Parathyroid adenoma (tissue), 2 donors: Measurements from ENCODE around the gene RGS17.
"Not testable (repeated sequence)": the region's sequence is repeated elsewhere in the genome, so short reads cannot be mapped to it uniquely, and the experiment has no call there.

Source experiments
- H2AFZ ChIP-seq: fragments of 300-600 bp; sonication (generic); one replicate; pipeline ENCODE4 v1.7.0; 2017; ENCODE audit warnings: antibody characterized with exemption, mild to moderate bottlenecking
- H3K27ac ChIP-seq: fragments of 300-600 bp; sonication (generic); one replicate; pipeline ENCODE4 v1.7.0; 2017
- H3K27me3 ChIP-seq: fragments of 300-600 bp; sonication (generic); one replicate; pipeline ENCODE4 v1.7.0; 2017; ENCODE audit warnings: low read length; ENCODE audit not compliant: control insufficient read depth, insufficient read depth
- H3K36me3 ChIP-seq: fragments of 300-600 bp; sonication (generic); one replicate; pipeline ENCODE4 v1.7.0; 2017; ENCODE audit warnings: low read length; ENCODE audit not compliant: control insufficient read depth, insufficient read depth
- H3K4me1 ChIP-seq: fragments of 300-600 bp; sonication (generic); one replicate; pipeline ENCODE4 v1.7.0; 2017; ENCODE audit warnings: control low read depth
- H3K4me2 ChIP-seq: fragments of 300-600 bp; sonication (generic); one replicate; pipeline ENCODE4 v1.7.0; 2017; ENCODE audit warnings: low read length
- H3K4me3 ChIP-seq: fragments of 300-600 bp; sonication (generic); one replicate; pipeline ENCODE4 v1.7.0; 2017; ENCODE audit warnings: low read depth, low read length
- H3K79me2 ChIP-seq: fragments of 300-600 bp; sonication (generic); one replicate; pipeline ENCODE4 v1.7.0; 2017; ENCODE audit warnings: control low read depth
- H3K9ac ChIP-seq: fragments of 300-600 bp; sonication (generic); one replicate; pipeline ENCODE4 v1.7.0; 2017; ENCODE audit warnings: mild to moderate bottlenecking
- H3K9me3 ChIP-seq: fragments of 300-600 bp; sonication (generic); one replicate; pipeline ENCODE4 v1.7.0; 2017; ENCODE audit warnings: low read length; ENCODE audit not compliant: control insufficient read depth
- TF ChIP-seq, protein P1 (sequence below): fragments of 300-600 bp; sonication (generic); IDR thresholded peaks from one replicate; pipeline ENCODE4 v1.7.0; 2017; ENCODE audit warnings: antibody characterized with exemption, mild to moderate bottlenecking
- donor health status: primary hyperparathyroidism.

Gene RGS17

DNA sequence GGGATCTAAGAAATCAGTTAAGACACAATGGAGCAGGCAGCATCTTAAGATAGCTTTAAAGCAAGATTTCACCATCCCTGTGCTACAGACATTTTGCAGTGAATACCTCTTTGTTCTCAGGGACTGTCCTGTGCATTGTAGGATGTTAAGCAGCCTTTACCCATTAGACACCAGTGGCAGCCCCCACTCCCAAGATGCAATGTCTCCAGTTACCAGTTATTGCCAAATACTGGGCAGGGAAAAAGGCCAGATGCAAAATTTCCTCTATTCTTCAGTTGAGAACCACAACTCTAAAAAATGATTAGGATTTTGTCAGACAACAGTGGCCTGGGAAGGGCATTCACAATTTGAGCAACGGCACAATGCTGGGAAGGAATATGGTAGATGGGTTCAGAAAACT is 154.3 kb downstream of the RGS17 start:
- no peak overlapping the region for H3K4me2 ChIP-seq
- no peak overlapping the region for H3K9ac ChIP-seq
- H2AFZ ChIP-seq = no peak overlapping the region
- H3K4me3 ChIP-seq = no peak overlapping the region
- H3K79me2 ChIP-seq = peaks cover 16% of the 10 kb centered on the region
- H3K9me3 ChIP-seq = no peaks in the 10 kb centered on the region
- H3K27me3 ChIP-seq = no peaks in the 10 kb centered on the region
- no peak overlapping the region for H3K27ac ChIP-seq
- H3K36me3 ChIP-seq = no peaks in the 10 kb centered on the region
- no peaks in the 10 kb centered on the region for H3K4me1 ChIP-seq
- TF ChIP-seq, protein P1, sequence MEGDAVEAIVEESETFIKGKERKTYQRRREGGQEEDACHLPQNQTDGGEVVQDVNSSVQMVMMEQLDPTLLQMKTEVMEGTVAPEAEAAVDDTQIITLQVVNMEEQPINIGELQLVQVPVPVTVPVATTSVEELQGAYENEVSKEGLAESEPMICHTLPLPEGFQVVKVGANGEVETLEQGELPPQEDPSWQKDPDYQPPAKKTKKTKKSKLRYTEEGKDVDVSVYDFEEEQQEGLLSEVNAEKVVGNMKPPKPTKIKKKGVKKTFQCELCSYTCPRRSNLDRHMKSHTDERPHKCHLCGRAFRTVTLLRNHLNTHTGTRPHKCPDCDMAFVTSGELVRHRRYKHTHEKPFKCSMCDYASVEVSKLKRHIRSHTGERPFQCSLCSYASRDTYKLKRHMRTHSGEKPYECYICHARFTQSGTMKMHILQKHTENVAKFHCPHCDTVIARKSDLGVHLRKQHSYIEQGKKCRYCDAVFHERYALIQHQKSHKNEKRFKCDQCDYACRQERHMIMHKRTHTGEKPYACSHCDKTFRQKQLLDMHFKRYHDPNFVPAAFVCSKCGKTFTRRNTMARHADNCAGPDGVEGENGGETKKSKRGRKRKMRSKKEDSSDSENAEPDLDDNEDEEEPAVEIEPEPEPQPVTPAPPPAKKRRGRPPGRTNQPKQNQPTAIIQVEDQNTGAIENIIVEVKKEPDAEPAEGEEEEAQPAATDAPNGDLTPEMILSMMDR = no peak

DNA sequence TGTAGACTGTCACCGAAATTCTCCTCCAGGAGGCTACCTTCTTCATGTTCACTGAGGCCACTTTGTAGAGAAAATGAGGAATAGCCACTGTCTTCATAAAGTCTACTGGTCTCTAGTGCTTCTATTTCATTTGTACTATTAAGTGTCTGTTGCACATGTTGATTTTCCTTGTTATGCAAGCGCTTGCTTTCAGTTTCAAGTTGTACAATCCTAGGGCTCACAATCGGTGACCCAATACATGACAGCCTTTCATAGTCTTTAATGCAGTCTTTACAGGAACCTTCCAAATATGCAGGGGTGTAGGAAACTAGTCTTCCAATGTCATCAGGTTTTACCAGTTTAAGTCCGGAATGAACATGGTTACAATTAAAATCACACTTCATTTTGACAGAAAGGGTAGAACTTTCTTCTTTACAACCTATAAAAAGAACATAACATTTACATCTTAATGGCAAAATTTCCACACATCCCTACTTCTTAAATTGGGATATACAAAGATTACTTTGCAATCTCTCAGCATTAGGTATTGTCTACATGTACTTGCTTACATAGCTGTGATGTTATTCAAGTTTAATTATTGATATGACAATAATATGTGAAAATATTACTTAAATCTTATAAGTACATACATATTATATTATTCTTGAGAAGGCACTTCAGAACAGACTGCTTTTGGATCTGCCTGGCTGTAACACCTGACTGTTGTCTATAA is 155.7 kb downstream of the RGS17 start:
- H3K36me3 ChIP-seq = no peaks in the 10 kb centered on the region
- H3K27me3 ChIP-seq = no peaks in the 10 kb centered on the region
- H3K4me2 ChIP-seq = no peak overlapping the region
- H3K4me1 ChIP-seq = no peaks in the 10 kb centered on the region
- TF ChIP-seq, protein P1 = no peak
- no peak overlapping the region for H3K9ac ChIP-seq
- no peak overlapping the region for H3K4me3 ChIP-seq
- no peaks in the 10 kb centered on the region for H3K9me3 ChIP-seq
- no peak overlapping the region for H2AFZ ChIP-seq
- no peak overlapping the region for H3K27ac ChIP-seq
- H3K79me2 ChIP-seq = peaks cover 10% of the 10 kb centered on the region

DNA sequence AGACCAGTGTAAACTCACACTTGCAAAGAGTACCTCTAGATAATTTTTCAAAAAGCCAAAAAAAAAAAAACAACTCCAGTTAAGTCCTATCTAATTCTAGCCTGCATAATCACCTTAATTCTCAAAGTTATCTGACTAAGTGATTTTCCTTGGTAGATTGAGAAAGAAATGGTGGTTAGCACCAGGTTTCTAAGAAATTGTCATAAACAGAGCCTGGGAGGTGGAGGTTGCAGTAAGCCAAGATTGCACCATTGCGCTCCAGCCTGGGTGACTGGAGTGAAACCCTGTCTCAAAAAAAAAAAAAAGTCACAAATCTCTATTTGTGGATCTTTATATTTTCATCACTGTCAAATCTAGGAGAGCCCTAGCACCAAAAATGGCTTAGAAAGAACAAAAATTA is 157.2 kb downstream of the RGS17 start:
- Histone ChIP-seq H3K4me2 (no peak overlapping the region), H3K27ac (no peak overlapping the region), H3K4me3 (no peak overlapping the region), H3K79me2 (peaks cover 7% of the 10 kb centered on the region), H3K27me3 (no peaks in the 10 kb centered on the region), H3K9me3 (no peaks in the 10 kb centered on the region), H3K4me1 (no peaks in the 10 kb centered on the region), H3K36me3 (no peaks in the 10 kb centered on the region), H3K9ac (no peak overlapping the region), H2AFZ (no peak overlapping the region)
- TF ChIP-seq, protein P1 = no peak

DNA sequence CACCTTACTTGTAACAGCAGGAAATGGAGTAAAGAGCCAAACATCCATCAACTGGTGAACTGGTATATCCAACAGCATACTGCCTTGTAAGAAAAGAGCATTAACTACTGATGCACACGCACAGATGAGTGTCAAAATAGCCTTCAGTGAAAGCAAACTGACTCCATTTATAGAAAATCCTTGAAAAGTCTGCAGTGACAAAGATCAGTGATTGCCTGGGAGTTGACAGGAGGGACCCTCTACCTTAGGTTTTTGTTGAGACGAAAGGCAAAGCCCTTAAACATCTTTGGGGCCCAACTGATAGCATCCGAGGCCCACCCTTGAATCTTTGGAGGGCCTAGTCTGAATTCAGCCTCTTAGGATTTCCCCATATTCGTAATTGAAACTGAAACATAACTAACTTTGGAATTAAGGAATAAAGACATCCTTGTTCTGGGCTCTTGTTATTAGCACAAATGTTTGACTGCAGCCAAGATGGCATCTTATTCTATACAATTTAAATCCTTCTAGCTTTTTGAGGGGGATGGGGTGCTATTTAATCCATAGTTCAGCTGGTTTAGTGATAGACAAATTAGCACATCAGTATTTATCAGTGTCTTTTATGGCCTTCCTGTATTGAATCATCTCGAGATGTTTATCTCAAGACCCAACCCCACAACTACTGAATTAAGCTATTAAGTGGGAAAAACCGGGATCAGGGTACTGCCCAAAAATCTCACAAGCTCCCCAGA is 161.2 kb downstream of the RGS17 start:
- no peaks in the 10 kb centered on the region for H3K9me3 ChIP-seq
- no peaks in the 10 kb centered on the region for H3K27me3 ChIP-seq
- no peaks in the 10 kb centered on the region for H3K79me2 ChIP-seq
- H3K36me3 ChIP-seq = no peaks in the 10 kb centered on the region
- no peaks in the 10 kb centered on the region for H3K4me1 ChIP-seq
- H3K4me2 ChIP-seq = no peak overlapping the region
- TF ChIP-seq, protein P1 = no peak
- H3K27ac ChIP-seq = no peak overlapping the region
- no peak overlapping the region for H2AFZ ChIP-seq
- no peak overlapping the region for H3K4me3 ChIP-seq
- no peak overlapping the region for H3K9ac ChIP-seq

DNA sequence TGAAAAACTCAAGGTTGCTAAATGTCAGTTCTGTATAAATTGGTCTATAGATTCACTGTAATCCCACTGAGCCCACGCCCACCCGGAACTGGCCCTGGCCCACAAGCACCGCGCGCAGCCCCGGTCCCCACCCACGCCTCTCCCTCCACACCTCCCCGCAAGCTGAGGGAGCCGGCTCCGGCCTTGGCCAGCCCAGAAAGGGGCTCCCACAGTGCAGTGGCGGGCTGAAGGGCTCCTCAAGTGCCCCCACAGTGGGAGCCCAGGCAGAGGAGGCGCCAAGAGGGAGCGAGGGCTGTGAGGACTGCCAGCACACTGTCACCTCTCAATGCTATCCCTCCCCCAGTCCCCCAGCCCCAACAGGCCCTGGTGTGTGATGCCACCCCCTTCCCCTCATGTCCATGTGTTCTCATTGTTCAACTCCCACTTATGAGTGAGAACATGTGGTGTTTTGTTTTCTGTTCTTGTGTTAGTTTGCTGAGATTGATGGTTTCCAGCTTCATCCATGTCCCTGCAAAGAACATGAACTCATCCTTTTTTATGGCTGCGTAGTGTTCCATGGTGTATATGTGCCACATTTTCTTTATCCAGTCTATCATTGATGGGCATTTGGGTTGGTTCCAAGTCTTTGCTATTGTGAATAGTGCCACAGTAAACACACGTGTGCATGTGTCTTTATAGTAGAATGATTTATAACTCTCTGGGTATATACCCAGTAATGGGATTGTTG is 164.8 kb downstream of the RGS17 start:
- not testable (repeated sequence) for H3K4me2 ChIP-seq, H3K27ac ChIP-seq, H2AFZ ChIP-seq, H3K36me3 ChIP-seq, H3K4me1 ChIP-seq, H3K4me3 ChIP-seq, H3K9ac ChIP-seq, H3K79me2 ChIP-seq, H3K27me3 ChIP-seq, H3K9me3 ChIP-seq
